ENCODE results near the gene PRKG2. TPM values are rescaled to one million over a fixed set of nuclear protein-coding genes. Genes with fewer than 3 reads are reported as not detected.

Gene PRKG2
- total RNA-seq, 1 experiment from 2014 or later, result 1.9 TPM

GRCh38 chr4:81204571-81204970, 10.5 kb downstream of the PRKG2 start:
- peaks cover 13% of the 10 kb centered on the region for H3K27me3 Mint-ChIP-seq (ENCODE audit: low read depth)
- no peak overlapping the region for H2BK120ac ChIP-seq (ENCODE audit: low read depth, low read length, poor library complexity, severe bottlenecking)
- H2AK5ac ChIP-seq (ENCODE audit: insufficient read length, low read length), result no peak overlapping the region
- no peaks in the 10 kb centered on the region for H4K20me1 ChIP-seq (ENCODE audit: control insufficient read depth, insufficient read depth, insufficient read length)
- no peaks in the 10 kb centered on the region for H3K27me3 ChIP-seq (ENCODE audit: insufficient read depth, low read length)
- H3K9me3 ChIP-seq (ENCODE audit: control insufficient read depth, low read depth, low read length), result no peaks in the 10 kb centered on the region
- no peaks in the 10 kb centered on the region; a peak in 1 of 5 replicates for H3K9me3 Mint-ChIP-seq
- H4K91ac ChIP-seq (ENCODE audit: insufficient read length, low read depth, low read length), result no peak overlapping the region
- H2BK12ac ChIP-seq (ENCODE audit: insufficient read length, low read depth, low read length), result no peak overlapping the region
- no peak overlapping the region for H2BK15ac ChIP-seq (ENCODE audit: low read depth, low read length)
- H3T11ph ChIP-seq (ENCODE audit: low read length), result peak overlapping the region; percentile 17
- no peak overlapping the region for H3K27ac Mint-ChIP-seq
- H3K23ac ChIP-seq (ENCODE audit: insufficient read length, low read depth, low read length), result no peak overlapping the region
- no peak overlapping the region for H2BK5ac ChIP-seq (ENCODE audit: insufficient read length, low read length)
- no peak overlapping the region for H3K4me3 Mint-ChIP-seq
- H3K9ac ChIP-seq (ENCODE audit: extremely low read depth, insufficient read length, low read length), result no peak overlapping the region
- no peak overlapping the region for H3K18ac ChIP-seq (ENCODE audit: insufficient read length, low read depth, low read length)
- no peak overlapping the region for H3K4me2 ChIP-seq (ENCODE audit: insufficient read depth, insufficient read length, low read length)
- TF ChIP-seq, protein P1, sequence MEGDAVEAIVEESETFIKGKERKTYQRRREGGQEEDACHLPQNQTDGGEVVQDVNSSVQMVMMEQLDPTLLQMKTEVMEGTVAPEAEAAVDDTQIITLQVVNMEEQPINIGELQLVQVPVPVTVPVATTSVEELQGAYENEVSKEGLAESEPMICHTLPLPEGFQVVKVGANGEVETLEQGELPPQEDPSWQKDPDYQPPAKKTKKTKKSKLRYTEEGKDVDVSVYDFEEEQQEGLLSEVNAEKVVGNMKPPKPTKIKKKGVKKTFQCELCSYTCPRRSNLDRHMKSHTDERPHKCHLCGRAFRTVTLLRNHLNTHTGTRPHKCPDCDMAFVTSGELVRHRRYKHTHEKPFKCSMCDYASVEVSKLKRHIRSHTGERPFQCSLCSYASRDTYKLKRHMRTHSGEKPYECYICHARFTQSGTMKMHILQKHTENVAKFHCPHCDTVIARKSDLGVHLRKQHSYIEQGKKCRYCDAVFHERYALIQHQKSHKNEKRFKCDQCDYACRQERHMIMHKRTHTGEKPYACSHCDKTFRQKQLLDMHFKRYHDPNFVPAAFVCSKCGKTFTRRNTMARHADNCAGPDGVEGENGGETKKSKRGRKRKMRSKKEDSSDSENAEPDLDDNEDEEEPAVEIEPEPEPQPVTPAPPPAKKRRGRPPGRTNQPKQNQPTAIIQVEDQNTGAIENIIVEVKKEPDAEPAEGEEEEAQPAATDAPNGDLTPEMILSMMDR (conservative IDR thresholded peaks at IDR 0.05), result no peak
- DNase-seq, result no peak
- H3K56ac ChIP-seq (ENCODE audit: insufficient read length, low read depth, low read length), result no peak overlapping the region
- no peaks in the 10 kb centered on the region for H3K4me1 Mint-ChIP-seq
- H3K27ac ChIP-seq (ENCODE audit: insufficient read length, low read depth, low read length), result no peak overlapping the region
- no peaks in the 10 kb centered on the region for H3K79me2 ChIP-seq (ENCODE audit: insufficient read depth, low read length)
- no peaks in the 10 kb centered on the region for H3K4me1 ChIP-seq (ENCODE audit: insufficient read depth, low read length)
- no peak overlapping the region for H3K14ac ChIP-seq (ENCODE audit: insufficient read depth, low read length)
- no peak overlapping the region for H2BK20ac ChIP-seq (ENCODE audit: low read depth, low read length, poor library complexity, severe bottlenecking)
- H4K8ac ChIP-seq (replicated peaks; ENCODE audit: insufficient read length, low read depth, low read length), result no peak overlapping the region
- H4K5ac ChIP-seq (ENCODE audit: insufficient read length, low read depth, low read length), result no peak overlapping the region
- H3K4ac ChIP-seq (ENCODE audit: low read depth, low read length), result no peak overlapping the region
- no peak overlapping the region for H2AFZ ChIP-seq (ENCODE audit: low read length)
- no CpG with 5 or more reads among the region's 9 CpGs for WGBS (ENCODE audit: extremely low coverage, insufficient read length, low lambda C conversion rate)
- no peaks in the 10 kb centered on the region for H3K36me3 Mint-ChIP-seq (ENCODE audit: insufficient read depth in 1 of 3, low read depth in 3 of 3)
- H3K23me2 ChIP-seq (ENCODE audit: insufficient read length, low read depth, low read length, poor library complexity, severe bottlenecking), result no peaks in the 10 kb centered on the region
- no peaks in the 10 kb centered on the region for H3K79me1 ChIP-seq (ENCODE audit: insufficient read depth, low read depth, low read length, poor library complexity, severe bottlenecking)

Data from H9 (cell line).